H7 (cell line): ENCODE data around the gene HMGB1. TPM values are rescaled to one million over a fixed set of nuclear protein-coding genes. Genes with fewer than 3 reads are reported as not detected.
A peak's percentile ranks its signal among the peaks of the same experiment; 100 is the strongest.
"Not testable (repeated sequence)": the region's sequence is repeated elsewhere in the genome, so short reads cannot be mapped to it uniquely, and the experiment has no call there.

ENCODE experiments used
- DNase-seq: peaks from one replicate; pipeline ENCODE4 v3.0.0; 2012
- H3K27me3 ChIP-seq: 2 replicates; pipeline ENCODE4 v1.6.0; 2011; ENCODE audit warnings: mild to moderate bottlenecking, low read length; ENCODE audit not compliant: control insufficient read depth, insufficient read depth
- H3K36me3 ChIP-seq: replicated peaks from 2 replicates; pipeline ENCODE4 v1.5.1; 2011; ENCODE audit warnings: low read length; ENCODE audit not compliant: control insufficient read depth, insufficient read depth
- H3K4me3 ChIP-seq: 2 replicates; pipeline ENCODE4 v1.5.1; 2011; ENCODE audit warnings: low read depth, mild to moderate bottlenecking, control low read depth, low read length, moderate library complexity; ENCODE audit not compliant: insufficient read depth
- total RNA-seq: library from RNA; depleted of rRNA; stranded (reverse); fragments of >200 nt; shearing (Covaris generic); gene quantifications from 2 replicates; pipeline ENCODE4 v1.2.3, GENCODE V29; 2014

HMGB1 gene
- total RNA-seq, 1 experiment from 2014 or later = 508 TPM

DNA sequence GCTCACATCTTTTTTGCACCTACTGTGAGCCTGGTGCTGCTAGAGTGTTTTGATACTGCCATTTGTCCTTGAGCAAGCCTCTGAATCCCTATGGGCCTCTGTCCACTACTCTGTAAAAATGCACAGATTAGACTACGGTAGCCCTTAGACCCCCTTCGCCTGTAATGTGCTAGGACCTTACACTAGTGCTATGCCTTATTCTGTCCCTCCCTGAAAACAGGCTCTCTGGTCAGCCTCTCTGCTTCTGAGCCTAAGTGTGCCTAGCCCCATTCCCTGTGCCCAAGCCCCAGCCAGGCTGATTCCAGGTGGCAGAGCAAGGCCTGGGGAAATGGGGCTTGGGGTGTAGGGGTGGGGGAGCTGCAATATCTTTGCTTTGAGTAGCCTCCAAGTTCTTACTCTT is 10.7 kb downstream of the HMGB1 start:
- Histone ChIP-seq H3K4me3 (no peak overlapping the region), H3K27me3 (no peaks in the 10 kb centered on the region), H3K36me3 (no peaks in the 10 kb centered on the region)
- no peak for DNase-seq

DNA sequence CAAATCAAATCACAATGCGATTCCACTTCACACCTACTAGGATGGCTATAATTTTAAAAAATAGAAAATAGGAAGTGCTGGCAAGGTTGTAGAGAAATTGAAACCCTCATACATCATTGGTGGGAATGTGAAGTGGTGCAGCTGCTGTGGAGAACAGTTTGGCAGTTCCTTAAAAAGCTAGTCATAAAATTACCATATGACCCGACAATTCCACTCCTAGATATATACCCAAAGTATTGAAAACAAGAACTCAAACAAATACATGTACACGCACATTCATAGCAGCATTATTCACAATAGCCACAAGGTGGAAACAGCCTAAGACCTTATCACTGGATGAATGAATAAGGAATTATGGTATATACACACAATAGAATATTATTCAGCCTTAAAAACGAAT is 12.0 kb downstream of the HMGB1 start:
- no peak for DNase-seq
- H3K27me3 ChIP-seq = no peaks in the 10 kb centered on the region

DNA sequence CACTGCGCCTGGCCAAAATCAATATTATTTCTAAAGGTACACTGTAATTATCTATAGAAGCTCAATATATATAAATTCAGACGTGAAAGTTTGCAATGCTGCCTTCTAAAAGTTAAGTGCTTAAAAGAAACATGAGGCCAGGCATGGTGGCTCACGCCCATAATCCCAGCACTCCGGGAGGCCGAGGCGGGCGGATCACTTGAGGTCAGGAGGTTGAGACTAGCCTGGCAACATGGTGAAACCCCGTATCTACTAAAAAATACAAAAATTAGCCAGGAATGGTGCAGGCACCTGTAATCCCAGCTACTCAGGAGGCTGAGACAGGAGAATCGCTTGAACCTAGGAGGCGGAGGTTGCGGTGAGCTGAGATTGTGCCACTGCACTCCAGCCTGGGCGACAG is 14.3 kb downstream of the HMGB1 start:
- DNase-seq, H3K36me3 ChIP-seq, H3K27me3 ChIP-seq, H3K4me3 ChIP-seq: not testable (repeated sequence)

More for the DNA sequence above, 12.0 kb downstream of the HMGB1 start:
- Histone ChIP-seq H3K4me3 (no peak overlapping the region), H3K36me3 (no peaks in the 10 kb centered on the region)

DNA sequence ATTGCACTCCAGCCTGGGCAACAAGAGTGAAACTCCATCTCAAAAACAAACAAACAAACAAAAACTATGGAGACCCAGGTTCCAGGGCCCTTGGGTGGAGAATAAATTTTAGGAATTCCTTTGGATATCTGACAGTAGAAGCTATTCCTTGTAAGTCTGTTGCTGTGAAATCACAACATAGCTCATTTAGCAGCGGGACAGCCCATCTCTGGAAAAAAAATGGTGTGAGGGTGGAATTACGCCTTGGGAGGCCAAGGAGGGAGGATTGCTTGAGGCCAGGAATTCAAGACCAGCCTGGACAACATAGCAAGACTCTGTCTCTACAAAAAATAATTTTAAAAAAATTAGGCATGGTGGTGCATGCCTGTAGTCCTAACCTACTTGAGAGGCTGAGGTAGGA is 15.7 kb downstream of the HMGB1 start:
- H3K27me3 ChIP-seq = no peaks in the 10 kb centered on the region
- no peak overlapping the region for H3K4me3 ChIP-seq
- no peaks in the 10 kb centered on the region for H3K36me3 ChIP-seq
- no peak for DNase-seq

DNA sequence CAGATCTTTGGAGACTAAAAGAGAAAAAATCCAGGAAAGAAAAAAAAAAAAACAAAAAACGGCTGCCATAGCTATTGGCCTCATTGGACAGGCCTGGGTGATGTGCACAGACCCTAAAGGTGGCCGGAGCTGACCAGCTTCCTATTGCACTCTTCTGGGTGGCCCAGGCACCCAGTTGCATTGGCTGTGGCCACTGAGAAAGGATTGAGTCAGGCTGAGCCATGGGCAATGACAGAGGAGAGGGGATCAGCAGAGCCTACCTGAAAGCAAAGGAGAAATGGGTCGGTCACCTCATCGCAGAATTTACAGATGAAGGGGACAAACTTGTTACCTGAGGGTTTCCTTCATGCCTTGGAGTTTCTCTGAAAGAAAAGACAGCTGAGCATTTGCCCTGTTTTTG is 17.3 kb downstream of the HMGB1 start:
- DNase-seq = no peak
- Histone ChIP-seq H3K36me3 (no peaks in the 10 kb centered on the region), H3K27me3 (no peaks in the 10 kb centered on the region), H3K4me3 (no peak overlapping the region)

DNA sequence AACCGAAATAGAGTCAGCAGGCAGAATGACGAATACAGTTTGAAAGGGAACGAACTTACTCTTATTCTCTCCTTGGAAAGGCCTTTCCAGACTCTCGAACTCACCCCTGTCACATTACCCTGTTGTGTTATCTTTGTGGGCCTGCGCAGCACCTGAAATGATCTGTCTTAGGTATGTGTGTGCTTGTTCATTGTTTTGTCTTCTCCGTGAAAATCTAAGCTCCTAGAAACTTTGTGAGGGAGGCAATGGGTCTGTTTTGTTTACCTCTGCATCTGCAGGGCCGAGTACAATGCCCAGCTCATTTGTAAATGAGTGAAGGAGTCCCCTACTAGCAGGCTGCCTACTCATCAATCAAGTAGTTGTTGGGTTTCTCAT is 19.6 kb downstream of the HMGB1 start:
- Histone ChIP-seq H3K27me3 (no peaks in the 10 kb centered on the region), H3K36me3 (no peaks in the 10 kb centered on the region), H3K4me3 (peak overlapping the region; percentile 42)
- DNase-seq = peak; percentile 51

DNA sequence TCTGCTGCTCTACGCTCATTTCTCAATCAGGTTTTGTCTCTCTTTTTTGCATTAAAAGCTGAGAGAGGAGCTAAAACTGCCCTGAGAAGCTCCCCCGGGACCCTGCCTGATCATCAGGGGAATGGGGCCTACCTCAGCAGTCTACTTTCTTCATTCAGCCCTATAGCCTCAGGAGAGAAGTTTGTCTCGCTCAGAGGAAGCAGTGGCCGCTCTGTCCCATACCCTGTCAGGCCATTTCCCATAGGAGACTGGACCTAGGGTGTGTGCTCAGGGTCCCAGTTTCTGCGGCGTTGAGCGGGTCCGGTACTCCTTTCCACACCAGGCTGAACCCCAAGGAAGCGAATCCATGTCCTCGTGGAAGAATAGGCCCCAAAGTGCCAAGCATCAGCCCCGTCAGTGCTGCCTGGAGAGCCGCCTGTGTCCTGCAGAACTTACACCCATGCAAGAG is 21.8 kb downstream of the HMGB1 start:
- no peak overlapping the region for H3K4me3 ChIP-seq
- H3K36me3 ChIP-seq = no peaks in the 10 kb centered on the region
- DNase-seq = no peak
- H3K27me3 ChIP-seq = no peaks in the 10 kb centered on the region

DNA sequence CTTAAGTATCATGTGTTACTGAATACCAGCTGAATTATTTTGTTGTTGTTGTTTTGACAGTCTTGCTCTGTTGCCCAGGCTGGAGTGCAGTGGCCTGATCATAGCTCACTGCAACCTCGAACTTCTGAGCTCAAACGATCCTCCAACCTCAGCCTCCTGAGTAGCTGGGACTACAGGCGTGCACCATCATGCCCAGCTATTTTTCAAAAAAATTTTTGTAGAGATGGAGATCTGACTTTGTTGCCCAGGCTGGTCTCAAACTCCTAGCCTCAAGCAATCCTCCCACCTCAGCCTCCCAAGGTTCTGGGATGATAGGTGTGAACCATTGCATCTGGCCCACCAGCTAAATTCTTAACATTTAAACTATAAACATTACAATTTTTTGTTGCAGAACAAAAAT is 22.2 kb downstream of the HMGB1 start:
- H3K36me3 ChIP-seq, H3K4me3 ChIP-seq, H3K27me3 ChIP-seq, DNase-seq: not testable (repeated sequence)

DNA sequence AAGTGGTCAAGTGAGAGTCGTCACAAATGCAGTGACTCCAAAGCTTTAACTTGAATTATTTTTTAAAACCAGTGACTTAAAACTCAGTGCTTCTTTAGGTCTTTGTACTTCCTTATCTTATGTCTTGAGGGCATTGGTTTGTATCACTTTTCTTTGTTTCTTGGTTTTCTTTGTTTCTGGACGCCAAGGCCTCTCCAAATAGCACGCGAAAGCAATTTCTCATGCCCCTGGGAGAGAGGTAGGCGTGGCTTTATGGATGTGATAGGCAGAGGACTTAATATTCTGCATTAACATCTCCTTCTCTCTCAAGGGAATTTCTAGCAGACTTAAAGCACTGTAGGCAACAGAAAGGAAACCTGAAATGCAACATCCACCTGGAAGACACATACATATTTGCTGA is 22.8 kb downstream of the HMGB1 start:
- Histone ChIP-seq H3K27me3 (no peaks in the 10 kb centered on the region), H3K36me3 (no peaks in the 10 kb centered on the region), H3K4me3 (no peak overlapping the region)
- DNase-seq = no peak

DNA sequence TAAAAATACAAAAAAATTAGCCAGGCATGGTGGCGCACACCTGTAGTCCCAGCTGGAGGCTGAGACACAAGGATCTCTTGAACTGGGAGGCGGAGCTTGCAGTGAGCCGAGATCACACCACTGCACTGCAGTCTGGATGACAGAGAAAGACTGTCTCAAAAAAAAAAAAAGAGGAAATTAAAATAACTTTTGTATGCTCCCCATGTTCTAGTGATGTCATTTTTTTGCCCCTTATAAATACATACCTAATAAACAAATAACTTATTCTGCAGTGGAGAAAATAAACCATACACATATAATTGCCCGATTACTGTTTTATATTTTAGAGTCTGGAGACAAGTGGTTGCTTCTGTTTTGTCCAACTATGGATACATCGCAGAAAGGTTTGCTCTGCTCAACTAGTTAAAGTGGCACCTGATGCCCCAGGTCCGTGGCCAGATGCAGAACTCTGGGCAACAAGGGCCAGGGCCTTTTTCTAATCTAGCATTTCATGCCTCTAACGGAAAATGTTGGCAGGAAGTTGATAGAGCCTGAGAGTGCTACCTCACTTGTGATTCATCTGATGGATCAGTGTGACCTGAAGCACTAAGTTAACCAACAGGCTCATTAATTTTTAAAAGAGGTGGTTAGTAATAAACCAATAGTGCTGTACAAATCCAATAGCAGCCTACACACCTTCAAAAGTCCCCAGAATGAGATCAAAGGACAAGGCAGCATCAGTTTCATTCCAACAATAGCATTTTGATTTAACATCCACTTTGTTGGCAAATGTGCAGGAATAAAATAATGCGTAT is 24.6 kb downstream of the HMGB1 start:
- Histone ChIP-seq H3K4me3 (no peak overlapping the region), H3K36me3 (no peaks in the 10 kb centered on the region), H3K27me3 (no peaks in the 10 kb centered on the region)
- DNase-seq = no peak

DNA sequence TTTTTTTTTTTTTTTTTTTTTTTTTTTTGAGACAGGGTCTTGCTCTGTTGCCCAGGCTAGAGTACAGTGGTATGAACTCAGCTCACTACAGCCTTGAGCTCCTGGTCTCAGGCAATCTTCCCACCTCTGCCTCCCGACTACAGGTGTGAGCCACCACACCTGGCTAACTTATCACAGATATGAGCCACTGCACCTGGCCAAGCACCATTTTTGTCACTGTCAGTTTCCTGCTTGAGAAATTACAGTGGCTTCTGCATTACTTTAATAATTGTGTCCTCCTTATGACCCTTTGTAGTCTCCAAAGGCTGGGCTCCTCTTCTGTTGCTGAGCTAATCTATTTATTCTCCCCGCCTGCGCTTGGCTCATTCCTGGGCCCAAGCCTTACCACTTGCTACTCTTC is 27.4 kb downstream of the HMGB1 start:
- Histone ChIP-seq H3K4me3 (no peak overlapping the region), H3K36me3 (no peaks in the 10 kb centered on the region), H3K27me3 (no peaks in the 10 kb centered on the region)
- DNase-seq = no peak

DNA sequence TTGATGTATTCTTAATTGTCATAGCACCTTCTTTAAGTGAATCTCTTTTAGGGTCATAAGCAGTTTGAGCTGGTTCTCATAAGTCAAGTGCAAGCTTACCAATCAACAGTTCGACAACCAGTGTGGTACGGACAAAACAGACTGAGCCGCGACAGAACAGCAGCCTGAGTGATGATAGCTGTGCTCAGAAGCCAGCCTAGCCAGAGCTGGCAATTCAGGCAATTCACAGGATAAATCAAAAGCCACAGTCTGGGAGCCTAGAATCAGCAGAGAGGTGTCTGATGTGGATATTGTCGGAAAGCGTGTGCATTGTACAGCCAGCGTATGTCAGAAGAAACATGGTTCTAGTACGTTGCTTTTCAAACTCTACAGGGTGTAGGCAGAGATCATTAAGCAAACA is 28.6 kb downstream of the HMGB1 start:
- Histone ChIP-seq H3K36me3 (no peaks in the 10 kb centered on the region), H3K4me3 (no peak overlapping the region), H3K27me3 (no peaks in the 10 kb centered on the region)
- DNase-seq = no peak

DNA sequence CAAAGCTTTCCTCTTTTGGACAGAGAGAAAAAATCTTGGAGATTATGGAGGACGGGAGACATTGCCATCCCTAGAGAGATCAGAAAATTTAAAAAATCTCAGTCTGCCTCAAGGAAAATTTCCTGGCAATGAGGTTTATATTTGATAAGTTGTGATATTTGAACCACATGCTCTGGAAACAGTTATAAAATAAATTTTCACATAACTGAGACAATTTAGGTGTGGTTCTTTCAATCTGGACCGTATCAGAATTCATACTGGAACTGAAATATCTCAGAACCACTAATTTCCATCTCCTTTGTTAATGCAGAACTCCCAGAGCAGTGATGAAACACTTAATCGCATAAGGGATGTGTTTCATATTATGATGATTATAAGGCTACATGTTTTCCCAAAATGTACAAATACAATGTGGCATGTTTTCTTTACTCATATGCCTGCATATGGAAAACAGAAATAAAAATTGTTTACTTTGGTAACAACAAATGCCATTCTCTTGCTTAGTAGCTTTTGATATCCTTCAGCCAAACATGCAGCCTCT is 29.8 kb downstream of the HMGB1 start:
- H3K36me3 ChIP-seq = no peaks in the 10 kb centered on the region
- no peaks in the 10 kb centered on the region for H3K27me3 ChIP-seq
- DNase-seq = no peak
- H3K4me3 ChIP-seq = no peak overlapping the region

DNA sequence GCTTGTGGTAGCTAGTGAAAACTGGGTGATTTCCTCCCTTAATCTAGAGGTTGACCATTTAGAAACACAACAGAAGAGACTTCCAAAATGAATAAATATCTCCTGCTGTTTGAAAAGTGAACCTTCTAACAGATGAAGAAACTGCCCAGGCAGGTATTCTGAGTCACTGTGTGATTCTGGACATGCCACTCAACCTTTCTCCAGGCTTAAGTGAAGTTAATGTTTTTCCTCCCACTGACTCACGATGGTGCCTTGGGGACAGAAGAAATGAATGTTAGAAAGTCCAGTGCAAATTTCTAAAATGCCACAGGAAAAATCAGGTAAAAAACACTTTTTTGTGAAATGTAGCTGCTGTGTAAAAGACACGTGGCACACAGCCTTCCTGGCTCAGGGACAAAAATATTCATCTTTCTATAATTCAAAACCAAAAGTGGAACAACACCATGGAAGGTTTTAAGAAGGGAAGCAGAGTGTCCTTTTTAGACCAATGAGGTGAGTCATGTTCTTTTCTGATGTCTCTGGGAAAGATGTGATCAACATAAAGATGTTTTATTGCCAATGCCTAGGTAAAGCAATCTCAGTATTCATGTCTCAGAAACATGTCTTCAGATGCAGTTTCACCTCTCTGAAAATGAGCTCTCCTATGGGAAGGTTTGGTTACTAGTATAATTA is 34.3 kb downstream of the HMGB1 start:
- no peak overlapping the region for H3K4me3 ChIP-seq
- DNase-seq = no peak
- H3K27me3 ChIP-seq = no peaks in the 10 kb centered on the region
- H3K36me3 ChIP-seq = no peaks in the 10 kb centered on the region
